Activated naive CD4-positive, alpha-beta T cell treated with anti-CD3 and anti-CD28 coated beads, Interleukin-2, amount 50 U/mL, for 24 hours (primary cell): ENCODE results near the gene NSDHL.
"Not testable (repeated sequence)": the region's sequence is repeated elsewhere in the genome, so short reads cannot be mapped to it uniquely, and the experiment has no call there.

Experiments used
- H3K27ac Mint-ChIP-seq: one replicate; pipeline ENCODE4 v1.8.0; 2021; ENCODE audit warnings: mild to moderate bottlenecking, mixed read lengths
- H3K27me3 Mint-ChIP-seq: one replicate; pipeline ENCODE4 v1.8.0; 2021; ENCODE audit warnings: mixed read lengths
- H3K36me3 Mint-ChIP-seq: one replicate; pipeline ENCODE4 v1.8.0; 2021; ENCODE audit warnings: mixed read lengths
- H3K4me1 Mint-ChIP-seq: one replicate; pipeline ENCODE4 v1.8.0; 2021; ENCODE audit warnings: mixed read lengths
- H3K4me3 Mint-ChIP-seq: one replicate; pipeline ENCODE4 v1.8.0; 2021; ENCODE audit warnings: mild to moderate bottlenecking, mixed read lengths
- H3K9me3 Mint-ChIP-seq: one replicate; pipeline ENCODE4 v1.8.0; 2021; ENCODE audit warnings: mixed read lengths

The NSDHL gene

DNA sequence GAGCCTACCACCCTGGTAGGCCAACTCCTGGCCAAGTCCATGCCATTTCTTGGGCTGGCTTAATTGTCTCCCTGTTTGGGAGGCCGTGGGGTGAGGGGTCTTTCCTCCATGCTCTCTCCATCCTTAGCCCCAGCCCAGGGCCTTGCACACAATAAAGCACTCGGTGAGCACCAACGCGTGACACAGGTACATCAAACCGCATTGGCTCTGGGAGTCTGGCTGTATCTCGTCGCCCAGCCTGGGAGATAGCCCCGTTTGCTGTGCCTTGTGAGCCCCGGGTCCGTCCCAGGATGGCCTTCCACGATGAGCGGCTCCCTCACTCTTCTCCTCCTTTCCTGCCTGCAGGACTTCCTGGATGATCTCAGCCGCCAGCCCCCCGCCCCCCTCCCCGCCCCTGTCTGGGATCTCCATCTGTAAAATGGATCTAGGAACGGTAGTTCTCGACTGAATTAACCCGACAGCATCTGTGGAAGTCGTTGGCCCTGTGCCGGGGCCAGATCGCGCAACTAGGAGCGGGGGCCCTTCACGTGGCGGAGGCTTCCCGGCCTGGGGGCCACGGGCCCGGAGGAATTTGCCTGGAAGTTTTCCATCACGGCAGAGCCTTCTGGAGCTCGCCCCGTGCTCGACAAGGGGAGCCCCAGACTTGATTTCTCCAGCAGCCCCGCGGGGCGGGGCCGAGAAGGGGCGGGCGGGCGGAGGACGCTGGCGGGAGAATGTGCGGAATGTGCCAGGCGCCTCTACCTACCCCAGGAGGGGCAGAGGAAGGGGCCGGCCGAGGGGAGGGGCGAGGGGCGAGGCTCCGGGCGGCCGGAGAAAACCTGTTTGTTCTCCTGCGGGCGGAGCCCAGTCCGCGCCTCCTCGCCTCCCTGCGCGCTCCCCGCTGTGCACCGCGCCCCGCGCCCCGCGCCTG is 66.6 kb downstream of the NSDHL start, which contains the start of gene ZNF185:
TSS of gene ZNF185 (plus strand) at position 846 of the 910 bp plus-strand sequence. CDS start 16,423 bp downstream, outside the sequence.
- H3K36me3 Mint-ChIP-seq: no peaks in the 10 kb centered on the region
- H3K4me3 Mint-ChIP-seq: peak within 1 kb of the TSS; percentile 15
- no peak within 1 kb of the TSS for H3K27ac Mint-ChIP-seq
- peaks cover 9% of the 10 kb centered on the region for H3K27me3 Mint-ChIP-seq
- H3K9me3 Mint-ChIP-seq: no peaks in the 10 kb centered on the region
- peaks cover 3% of the 10 kb centered on the region for H3K4me1 Mint-ChIP-seq

DNA sequence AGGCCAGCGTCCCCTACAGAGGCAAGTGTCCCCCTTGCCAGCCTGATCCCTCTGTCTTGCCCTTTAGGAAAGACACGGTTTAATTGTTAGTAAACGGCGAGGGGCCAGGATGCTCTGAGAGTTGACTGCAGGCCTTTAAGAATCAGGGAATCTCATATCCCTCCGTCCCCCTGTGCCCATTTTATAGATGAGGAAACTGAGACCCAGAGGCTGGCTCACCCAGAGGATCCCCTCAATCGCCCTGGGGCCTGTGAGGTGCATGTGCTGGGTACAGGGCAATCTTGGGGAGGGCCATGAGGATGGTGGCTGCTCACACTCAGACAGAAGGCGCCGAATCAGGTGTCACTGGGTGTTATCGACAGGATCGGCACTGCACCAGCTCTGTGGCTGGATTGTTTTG is 67.6 kb downstream of the NSDHL start:
- H3K27ac Mint-ChIP-seq: no peak overlapping the region
- no peak overlapping the region for H3K4me3 Mint-ChIP-seq
- H3K27me3 Mint-ChIP-seq: peaks cover 9% of the 10 kb centered on the region
- H3K9me3 Mint-ChIP-seq: no peaks in the 10 kb centered on the region
- peaks cover 3% of the 10 kb centered on the region for H3K4me1 Mint-ChIP-seq
- H3K36me3 Mint-ChIP-seq: no peaks in the 10 kb centered on the region

DNA sequence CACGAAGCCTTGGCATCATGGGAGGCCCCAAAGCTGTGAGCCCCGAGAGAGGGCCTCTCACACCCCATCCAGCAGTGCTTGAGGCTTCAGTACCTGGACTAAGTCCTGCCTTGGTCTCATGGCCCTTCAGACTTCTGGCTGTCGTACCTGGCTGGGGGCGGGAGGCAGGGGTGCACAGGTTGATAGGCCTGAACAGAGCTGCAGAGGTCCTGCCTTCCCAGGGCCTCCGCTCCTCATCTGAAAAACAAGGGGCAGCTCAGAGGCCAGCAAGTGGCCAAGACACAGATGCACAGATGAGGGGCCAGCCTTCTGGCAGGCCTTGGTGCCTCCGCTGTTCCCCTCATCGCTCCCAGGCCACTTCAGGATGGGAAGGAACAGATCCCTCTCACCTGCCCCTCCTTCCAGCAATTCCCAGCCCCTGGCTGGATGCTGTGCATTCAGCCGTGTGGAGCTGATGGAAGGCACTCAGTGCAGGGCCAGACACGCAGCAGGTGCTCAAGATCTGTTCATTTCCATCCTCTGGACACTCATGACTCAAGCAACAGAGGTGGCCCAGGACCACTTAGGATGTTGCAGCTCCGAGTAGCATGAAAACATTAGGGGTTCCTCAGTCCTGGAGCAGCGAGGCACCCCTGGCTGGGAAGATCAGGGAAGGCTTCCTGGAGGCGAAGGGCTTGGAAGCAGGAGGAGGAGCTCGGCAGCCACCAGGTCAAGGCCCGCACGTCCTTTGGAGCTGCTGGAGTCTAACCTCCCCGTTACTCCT is 68.4 kb downstream of the NSDHL start:
- H3K4me3 Mint-ChIP-seq: no peak overlapping the region
- peaks cover 3% of the 10 kb centered on the region for H3K4me1 Mint-ChIP-seq
- H3K27me3 Mint-ChIP-seq: peaks cover 9% of the 10 kb centered on the region
- no peaks in the 10 kb centered on the region for H3K36me3 Mint-ChIP-seq
- no peaks in the 10 kb centered on the region for H3K9me3 Mint-ChIP-seq
- no peak overlapping the region for H3K27ac Mint-ChIP-seq

DNA sequence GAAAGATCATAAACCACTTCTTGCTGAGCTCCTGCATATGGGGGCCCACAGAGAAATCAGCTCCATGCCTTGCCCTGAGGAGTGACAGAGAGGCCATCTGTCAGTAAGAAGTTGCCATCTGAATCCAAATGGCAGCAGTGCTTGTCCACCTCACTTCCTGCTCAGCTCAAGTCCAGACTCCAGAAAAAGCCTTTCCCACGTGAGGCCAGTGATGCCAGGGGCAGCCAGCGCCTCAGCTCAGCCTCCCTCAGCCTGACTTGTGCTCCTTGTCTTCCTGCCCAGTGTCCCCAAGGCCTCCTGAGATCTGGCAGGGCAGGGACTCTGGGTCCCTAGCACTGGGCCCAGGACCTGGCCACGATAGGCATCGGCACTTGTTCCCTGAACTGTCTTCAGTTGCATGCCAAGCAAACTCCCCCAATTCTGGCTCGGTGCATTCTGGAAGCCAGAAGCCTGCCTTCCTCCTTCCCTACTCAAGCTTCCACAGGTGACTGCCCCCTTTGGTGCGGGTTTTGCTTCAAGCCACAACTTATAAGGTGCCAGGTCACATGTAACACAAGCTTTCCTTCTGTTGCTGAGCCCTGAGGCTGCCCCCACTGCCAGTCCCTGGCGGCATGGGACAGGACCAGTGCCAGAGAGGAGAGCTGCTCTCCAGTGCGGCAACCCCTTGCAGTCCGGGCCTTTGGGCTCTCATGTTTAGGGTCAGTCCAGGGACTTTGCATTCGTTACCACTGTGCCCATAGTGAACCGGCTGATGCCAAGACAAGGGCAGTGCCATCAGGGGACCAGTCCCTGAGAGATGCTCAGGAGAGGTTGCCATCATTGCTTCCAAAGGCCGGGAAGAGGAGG is 69.2 kb downstream of the NSDHL start:
- Mint-ChIP-seq H3K36me3 (no peaks in the 10 kb centered on the region), H3K27me3 (peaks cover 8% of the 10 kb centered on the region), H3K9me3 (no peaks in the 10 kb centered on the region), H3K27ac (no peak overlapping the region), H3K4me3 (no peak overlapping the region), H3K4me1 (peaks cover 3% of the 10 kb centered on the region)

DNA sequence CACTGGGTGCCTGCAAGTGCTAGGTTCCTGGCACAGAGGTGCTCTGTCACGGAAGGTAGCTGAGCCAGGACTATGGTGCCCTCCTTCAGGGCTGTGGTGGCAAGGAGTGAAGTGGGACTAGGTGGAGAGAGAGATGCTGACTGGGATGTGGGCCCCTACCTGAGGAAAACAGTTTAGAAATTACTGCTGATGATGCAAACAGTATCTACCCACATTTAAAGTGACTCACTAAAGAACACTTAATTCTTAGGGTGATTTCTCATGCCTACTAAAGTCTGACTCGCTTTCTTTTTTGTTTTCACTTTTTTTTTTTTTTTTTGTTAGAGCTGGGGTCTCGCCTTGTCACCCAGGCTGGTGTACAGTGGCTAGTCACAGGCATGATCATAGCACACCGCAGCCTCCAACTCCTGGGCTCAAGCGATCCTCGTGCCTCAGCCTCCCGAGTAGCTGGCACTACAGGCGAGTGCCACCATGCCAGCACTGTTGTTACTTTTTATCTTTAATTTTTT is 70.1 kb downstream of the NSDHL start:
- Mint-ChIP-seq H3K9me3 (no peaks in the 10 kb centered on the region), H3K36me3 (no peaks in the 10 kb centered on the region), H3K4me3 (no peak overlapping the region), H3K4me1 (peaks cover 3% of the 10 kb centered on the region), H3K27me3 (peaks cover 7% of the 10 kb centered on the region), H3K27ac (no peak overlapping the region)

DNA sequence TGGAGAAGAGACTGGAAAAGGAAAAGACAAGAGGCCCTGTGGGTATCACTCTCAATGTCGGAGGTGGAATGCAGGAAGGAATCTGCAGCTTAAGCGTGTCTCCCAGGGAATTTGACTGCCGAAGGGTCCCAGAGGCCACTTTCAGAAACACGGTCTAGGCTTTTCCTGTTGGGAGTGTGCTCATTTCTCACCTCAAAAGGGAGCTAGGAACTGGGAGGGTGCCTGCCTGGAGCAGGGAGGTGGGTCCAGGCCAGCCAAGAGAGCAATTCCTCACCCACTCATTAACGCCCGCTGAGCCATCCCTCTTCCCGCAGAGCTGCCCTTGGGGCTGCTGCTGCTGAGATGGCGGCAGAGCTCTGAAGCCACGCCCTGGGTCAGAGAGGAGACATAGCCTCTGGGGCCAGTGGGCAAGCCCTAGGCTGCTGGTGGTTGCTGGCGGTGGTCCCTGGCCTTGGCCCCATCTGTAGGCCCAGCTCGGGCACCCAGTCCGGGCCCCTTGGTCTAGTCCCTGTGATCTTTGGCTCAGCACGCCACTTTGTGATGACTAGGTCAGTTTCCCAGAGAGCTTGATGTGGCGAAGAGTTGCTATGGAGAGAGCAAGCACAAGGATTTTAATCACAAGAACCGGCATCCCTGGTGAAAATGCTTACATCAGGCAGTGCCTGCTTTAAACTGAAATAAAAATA is 71.1 kb downstream of the NSDHL start:
- H3K4me1 Mint-ChIP-seq: no peaks in the 10 kb centered on the region
- H3K27me3 Mint-ChIP-seq: peaks cover 1% of the 10 kb centered on the region
- H3K9me3 Mint-ChIP-seq: no peaks in the 10 kb centered on the region

DNA sequence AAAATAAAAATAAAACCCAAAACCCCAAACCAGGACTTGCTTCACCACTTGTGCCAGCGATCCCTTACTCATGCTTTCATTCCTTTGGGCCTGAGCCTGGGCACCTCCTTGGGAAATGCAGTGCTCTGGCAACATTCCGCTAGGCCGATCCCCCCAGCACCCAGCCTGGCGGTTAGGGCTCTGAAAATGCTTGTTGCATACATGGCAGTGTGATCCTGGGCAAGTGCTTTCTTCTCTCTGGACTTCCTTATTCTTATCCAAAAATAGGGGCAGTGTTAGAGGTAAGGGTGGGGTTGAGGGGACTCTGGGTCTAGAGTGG is 71.6 kb downstream of the NSDHL start:
- Mint-ChIP-seq H3K27me3 (peaks cover 1% of the 10 kb centered on the region), H3K4me3 (no peak overlapping the region), H3K9me3 (no peaks in the 10 kb centered on the region), H3K36me3 (no peaks in the 10 kb centered on the region), H3K4me1 (no peaks in the 10 kb centered on the region), H3K27ac (no peak overlapping the region)

More for the DNA sequence above, 71.1 kb downstream of the NSDHL start:
- no peak overlapping the region for H3K4me3 Mint-ChIP-seq
- no peaks in the 10 kb centered on the region for H3K36me3 Mint-ChIP-seq
- no peak overlapping the region for H3K27ac Mint-ChIP-seq

DNA sequence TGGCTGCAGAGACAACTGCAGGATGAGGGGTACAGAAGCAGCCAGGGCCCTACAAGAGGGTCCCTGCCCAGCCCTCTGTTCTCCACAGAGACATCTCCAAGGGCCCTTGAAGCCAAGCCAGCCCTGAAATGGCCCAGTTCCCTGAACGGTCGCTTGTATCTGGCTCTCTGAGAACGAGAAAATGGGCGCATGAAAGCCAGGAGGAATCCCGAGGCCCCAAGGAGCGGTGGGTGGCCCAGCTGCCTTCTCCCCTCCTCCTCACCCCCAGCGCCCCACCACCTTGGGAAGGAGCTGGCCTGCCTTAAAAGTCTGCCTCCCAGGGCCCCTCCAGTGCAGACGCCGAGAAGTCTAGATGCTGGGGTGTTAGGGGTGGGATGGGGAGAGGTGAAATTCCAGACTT is 72.7 kb downstream of the NSDHL start:
- H3K36me3 Mint-ChIP-seq: no peaks in the 10 kb centered on the region
- H3K4me1 Mint-ChIP-seq: no peaks in the 10 kb centered on the region
- H3K27ac Mint-ChIP-seq: no peak overlapping the region
- peaks cover 1% of the 10 kb centered on the region for H3K27me3 Mint-ChIP-seq
- no peak overlapping the region for H3K4me3 Mint-ChIP-seq
- no peaks in the 10 kb centered on the region for H3K9me3 Mint-ChIP-seq

DNA sequence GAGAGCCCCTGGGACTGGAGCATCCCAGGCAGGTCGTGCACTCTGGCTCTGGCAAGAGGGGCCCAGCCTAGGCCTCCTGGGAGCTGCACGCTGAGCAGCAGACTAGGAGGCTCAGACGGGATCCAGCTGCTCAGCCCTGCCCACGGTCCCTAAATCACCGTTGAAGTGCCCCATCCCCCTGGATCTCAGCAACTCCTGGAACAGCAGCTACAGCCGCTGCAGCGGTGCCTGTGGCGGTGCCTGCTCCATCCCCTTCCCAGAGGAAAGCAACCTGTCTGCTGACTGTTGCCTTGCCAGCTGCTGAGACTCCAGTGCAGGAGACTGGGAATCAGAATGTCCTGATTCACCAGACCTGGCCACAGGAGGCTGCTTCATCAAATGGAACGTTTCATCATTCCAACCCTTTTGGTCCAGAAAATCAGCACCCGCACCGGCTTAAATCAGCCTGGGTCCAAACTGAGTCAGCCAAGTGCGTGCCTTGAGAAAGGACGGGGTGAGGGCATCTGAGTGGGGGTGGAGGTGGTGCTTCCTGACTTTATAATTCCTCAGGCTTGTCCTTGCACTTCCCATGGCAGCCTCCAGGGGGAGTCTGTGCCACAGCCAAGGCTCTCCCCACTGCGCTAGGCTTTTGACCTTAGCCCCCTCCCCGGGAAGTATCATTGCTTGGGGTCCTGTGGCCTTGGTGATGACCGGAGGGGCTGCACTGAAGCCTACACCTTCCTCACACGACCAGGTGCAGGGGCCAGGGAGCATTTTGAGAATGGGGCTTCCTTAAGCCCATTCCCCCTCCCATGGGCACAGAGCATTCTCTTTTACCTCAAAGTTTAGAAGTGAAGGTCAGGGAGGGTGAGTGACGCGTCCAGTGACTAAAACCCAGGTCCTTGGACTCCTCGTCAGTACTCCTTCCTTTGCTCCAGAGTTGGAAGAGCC is 73.6 kb downstream of the NSDHL start:
- Mint-ChIP-seq H3K4me3 (no peak overlapping the region), H3K9me3 (no peaks in the 10 kb centered on the region), H3K27ac (no peak overlapping the region), H3K27me3 (no peaks in the 10 kb centered on the region), H3K4me1 (no peaks in the 10 kb centered on the region), H3K36me3 (no peaks in the 10 kb centered on the region)

DNA sequence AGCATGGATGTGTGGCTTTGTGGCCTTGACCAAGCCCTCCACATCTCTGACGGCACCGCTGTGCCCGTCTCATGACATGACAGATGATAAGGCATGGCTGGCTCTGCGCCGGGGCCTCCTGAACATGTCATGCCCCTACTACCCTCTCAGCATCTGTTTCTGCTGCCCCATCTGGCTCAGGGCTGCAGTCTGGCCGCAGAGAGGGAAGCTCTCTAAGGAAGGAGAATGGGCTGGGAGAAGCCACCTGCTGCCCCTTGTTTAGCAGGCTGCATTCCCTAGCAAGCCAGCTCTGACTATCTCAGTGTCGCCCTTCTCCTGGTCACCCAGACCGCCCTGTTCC is 74.2 kb downstream of the NSDHL start:
- Mint-ChIP-seq H3K9me3 (no peaks in the 10 kb centered on the region), H3K36me3 (no peaks in the 10 kb centered on the region), H3K4me1 (no peaks in the 10 kb centered on the region), H3K27me3 (no peaks in the 10 kb centered on the region), H3K27ac (no peak overlapping the region), H3K4me3 (no peak overlapping the region)

DNA sequence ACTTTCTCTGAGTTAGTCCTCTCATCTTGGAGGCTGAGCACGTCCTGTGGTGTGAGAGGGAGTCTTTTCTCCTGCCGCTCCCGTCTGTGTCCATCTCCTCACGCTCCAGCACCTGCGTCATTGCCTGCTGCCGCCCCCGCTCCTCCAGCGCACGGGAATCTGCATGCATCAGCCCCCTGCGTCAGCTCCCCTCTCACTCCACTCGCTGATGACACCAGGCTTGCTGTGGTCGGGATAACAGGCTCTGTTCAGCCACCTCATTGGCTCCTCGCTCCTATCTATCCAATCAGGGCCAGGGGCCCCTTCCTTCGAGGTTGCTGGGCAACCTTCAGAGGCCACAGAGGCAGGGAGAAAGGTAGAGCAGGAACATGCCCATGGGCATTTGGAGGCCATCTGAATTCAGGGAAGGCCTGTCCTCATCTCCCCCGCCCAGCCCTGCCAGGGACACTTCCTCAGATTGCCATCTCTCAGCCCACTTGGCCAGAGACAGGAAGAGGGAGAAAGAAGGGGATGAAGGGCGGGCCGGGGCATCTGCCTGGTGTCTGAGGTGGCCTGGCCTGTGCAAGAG is 76.3 kb downstream of the NSDHL start:
- no peak overlapping the region for H3K27ac Mint-ChIP-seq
- no peaks in the 10 kb centered on the region for H3K4me1 Mint-ChIP-seq
- H3K27me3 Mint-ChIP-seq: no peaks in the 10 kb centered on the region
- no peaks in the 10 kb centered on the region for H3K36me3 Mint-ChIP-seq
- no peaks in the 10 kb centered on the region for H3K9me3 Mint-ChIP-seq
- no peak overlapping the region for H3K4me3 Mint-ChIP-seq

DNA sequence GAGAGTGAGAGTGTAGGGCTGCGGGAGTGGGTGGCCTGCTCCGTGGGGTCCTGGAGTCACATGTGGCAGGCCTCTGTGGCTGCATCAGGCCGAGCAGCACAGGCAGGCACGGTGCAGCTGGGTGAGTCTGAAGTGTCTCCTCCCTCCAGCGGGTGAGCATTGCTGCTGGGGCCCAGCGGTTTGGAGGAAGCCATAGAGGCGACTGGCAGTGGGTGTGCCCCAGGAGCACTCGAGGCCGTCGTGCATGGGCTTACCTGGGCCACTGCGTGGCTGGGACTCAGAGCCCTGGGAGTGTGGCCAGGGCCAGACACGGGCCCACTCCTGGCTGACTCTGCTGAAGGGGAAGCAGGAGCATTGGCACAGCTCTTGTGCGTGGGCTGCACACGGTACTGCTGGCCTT is 77.6 kb downstream of the NSDHL start:
- Mint-ChIP-seq H3K27me3 (no peaks in the 10 kb centered on the region), H3K4me1 (no peaks in the 10 kb centered on the region), H3K27ac (no peak overlapping the region), H3K36me3 (no peaks in the 10 kb centered on the region), H3K9me3 (no peaks in the 10 kb centered on the region), H3K4me3 (no peak overlapping the region)

DNA sequence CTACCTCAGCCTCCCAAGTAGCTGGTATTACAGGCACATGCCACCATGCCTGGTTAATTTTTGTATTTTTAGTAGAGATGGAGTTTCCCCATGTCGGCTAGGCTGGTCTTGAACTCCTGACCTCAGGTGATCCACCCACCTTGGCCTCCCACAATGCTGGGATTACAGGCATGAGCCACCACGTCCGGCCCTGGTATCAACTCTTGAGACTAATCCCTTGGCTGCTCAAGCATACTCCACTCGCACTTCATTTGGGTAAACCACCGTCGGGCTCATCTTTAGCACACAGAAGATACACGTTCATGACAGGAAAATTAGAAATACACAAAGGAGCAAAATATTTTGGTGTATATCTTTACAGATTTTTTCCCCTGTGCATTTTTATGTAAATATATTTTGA is 79.2 kb downstream of the NSDHL start:
- H3K27ac Mint-ChIP-seq, H3K27me3 Mint-ChIP-seq, H3K9me3 Mint-ChIP-seq, H3K36me3 Mint-ChIP-seq, H3K4me3 Mint-ChIP-seq, H3K4me1 Mint-ChIP-seq: not testable (repeated sequence)

DNA sequence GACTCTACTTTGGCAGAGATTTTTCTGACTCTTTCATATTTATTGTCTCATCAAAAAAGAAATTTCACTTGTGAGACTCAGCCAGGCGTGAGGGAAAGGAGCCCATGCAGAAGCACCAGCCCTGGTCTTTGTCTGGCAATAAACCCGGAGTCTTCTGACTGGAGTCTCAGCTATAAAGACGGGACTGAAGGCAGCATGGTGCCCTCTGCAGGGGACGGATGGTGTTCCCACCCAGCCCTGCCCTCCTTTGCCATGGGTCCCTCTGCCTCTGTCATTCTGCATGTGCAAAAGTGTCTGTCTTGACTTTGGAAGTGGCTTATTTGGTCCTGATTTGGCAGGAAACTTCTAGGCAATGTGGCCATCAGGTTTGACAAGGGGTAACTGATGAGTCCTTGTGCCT is 81.2 kb downstream of the NSDHL start:
- Mint-ChIP-seq H3K36me3 (no peaks in the 10 kb centered on the region), H3K4me1 (no peaks in the 10 kb centered on the region), H3K27me3 (no peaks in the 10 kb centered on the region), H3K27ac (no peak overlapping the region), H3K4me3 (no peak overlapping the region), H3K9me3 (no peaks in the 10 kb centered on the region)
